OCI-LY3 (cell line): ENCODE measurements around the gene ZNF275.

Experiments
- EZH2phosphoT487 ChIP-seq: fragments of 200-600 bp; shearing (Covaris generic); IDR thresholded peaks from 2 replicates; pipeline ENCODE4 v1.6.1; 2018; ENCODE audit warnings: antibody characterized with exemption, mixed run types, low read depth
- TF ChIP-seq, protein P1 (sequence below): fragments of 200-600, 300-600 bp; sonication (generic); IDR thresholded peaks from 2 replicates; pipeline ENCODE4 v1.5.1; 2014; ENCODE audit warnings: antibody characterized with exemption, low read length, low read depth

DNA sequence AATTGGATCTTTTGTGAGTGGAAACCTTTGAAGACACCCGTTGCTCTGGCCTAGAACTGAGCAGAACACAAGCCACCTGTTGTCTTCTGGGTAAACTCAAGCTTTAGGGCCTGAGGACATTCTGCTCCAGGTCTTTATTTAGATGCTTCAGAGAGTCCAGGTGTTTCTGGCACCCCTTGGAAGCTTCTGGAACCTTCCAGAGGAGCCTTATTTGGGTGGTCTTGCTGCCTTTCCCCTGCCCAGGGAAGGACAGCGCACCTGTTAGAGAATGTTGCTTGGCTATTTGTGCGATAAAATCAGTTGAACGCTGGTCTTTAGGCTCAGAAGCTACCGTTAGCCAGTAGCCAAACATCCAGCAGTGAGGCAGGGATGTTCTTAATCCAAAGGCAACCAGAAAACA lies 3.0 kb downstream of the ZNF275 start:
- TF ChIP-seq, protein P1, sequence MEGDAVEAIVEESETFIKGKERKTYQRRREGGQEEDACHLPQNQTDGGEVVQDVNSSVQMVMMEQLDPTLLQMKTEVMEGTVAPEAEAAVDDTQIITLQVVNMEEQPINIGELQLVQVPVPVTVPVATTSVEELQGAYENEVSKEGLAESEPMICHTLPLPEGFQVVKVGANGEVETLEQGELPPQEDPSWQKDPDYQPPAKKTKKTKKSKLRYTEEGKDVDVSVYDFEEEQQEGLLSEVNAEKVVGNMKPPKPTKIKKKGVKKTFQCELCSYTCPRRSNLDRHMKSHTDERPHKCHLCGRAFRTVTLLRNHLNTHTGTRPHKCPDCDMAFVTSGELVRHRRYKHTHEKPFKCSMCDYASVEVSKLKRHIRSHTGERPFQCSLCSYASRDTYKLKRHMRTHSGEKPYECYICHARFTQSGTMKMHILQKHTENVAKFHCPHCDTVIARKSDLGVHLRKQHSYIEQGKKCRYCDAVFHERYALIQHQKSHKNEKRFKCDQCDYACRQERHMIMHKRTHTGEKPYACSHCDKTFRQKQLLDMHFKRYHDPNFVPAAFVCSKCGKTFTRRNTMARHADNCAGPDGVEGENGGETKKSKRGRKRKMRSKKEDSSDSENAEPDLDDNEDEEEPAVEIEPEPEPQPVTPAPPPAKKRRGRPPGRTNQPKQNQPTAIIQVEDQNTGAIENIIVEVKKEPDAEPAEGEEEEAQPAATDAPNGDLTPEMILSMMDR: no peak
- TF ChIP-seq EZH2phosphoT487: no peak
